T-helper 2 cell treated with Interferon-gamma antibody and Interleukin-4, amounts not matched to agents 100 ng/mL and 5 ng/mL, for 36 hours (primary cell): Measurements from ENCODE around the gene ACTA2. TPM values are rescaled to one million over a fixed set of nuclear protein-coding genes. Genes with fewer than 3 reads are reported as not detected.

Source experiments
- intact Hi-C: fragments of 100-400 bp; cut with micrococcal nuclease; formaldehyde crosslinking; loops from one replicate; pipeline ENCODE4 v1.15.1; 2023
- total RNA-seq: library from RNA; stranded (reverse); gene quantifications from 2 replicates; pipeline ENCODE4 v1.2.3, GENCODE V29; 2022

Gene ACTA2
- total RNA-seq, 1 donor from 2014 or later = 9.3 TPM

GRCh38 chr10:88926566-88927415 lies 25.8 kb downstream of the ACTA2 start:
- intact Hi-C loops = no loop called here

GRCh38 chr10:88923520-88923919 lies 29.1 kb downstream of the ACTA2 start:
- intact Hi-C loops = no loop called here

- intact Hi-C loops = no loop called here
These were observed 30.5 kb downstream of the ACTA2 start for GRCh38 chr10:88922041-88922440.

- intact Hi-C loops = no loop called here
These were observed 31.5 kb downstream of the ACTA2 start for GRCh38 chr10:88920986-88921593.

GRCh38 chr10:88920198-88920597 lies 32.4 kb downstream of the ACTA2 start:
- intact Hi-C loops = no loop called here

GRCh38 chr10:88919041-88919440 lies 33.5 kb downstream of the ACTA2 start:
- intact Hi-C loops = no loop called here

GRCh38 chr10:88918191-88918905 lies 34.2 kb downstream of the ACTA2 start:
- intact Hi-C loops = no loop called here

GRCh38 chr10:88916986-88917385 lies 35.6 kb downstream of the ACTA2 start:
- intact Hi-C loops = no loop called here

GRCh38 chr10:88916231-88916630 lies 36.3 kb downstream of the ACTA2 start:
- intact Hi-C loops = no loop called here

GRCh38 chr10:88915781-88916180 lies 36.8 kb downstream of the ACTA2 start:
- intact Hi-C loops = no loop called here

GRCh38 chr10:88913788-88914187 lies 38.8 kb downstream of the ACTA2 start:
- intact Hi-C loops = no loop called here

- intact Hi-C loops = no loop called here
These were observed 39.4 kb downstream of the ACTA2 start for GRCh38 chr10:88913127-88913526.

- intact Hi-C loops = no loop called here
These were observed 40.7 kb downstream of the ACTA2 start for GRCh38 chr10:88911851-88912250.

- intact Hi-C loops = no loop called here
These were observed 41.5 kb downstream of the ACTA2 start for GRCh38 chr10:88911116-88911515.

GRCh38 chr10:88908194-88908593 lies 44.4 kb downstream of the ACTA2 start:
- intact Hi-C loops = no loop called here

- intact Hi-C loops = no loop called here
These were observed 45.7 kb downstream of the ACTA2 start for GRCh38 chr10:88906921-88907320.

GRCh38 chr10:88903715-88904114 lies 48.9 kb downstream of the ACTA2 start:
- intact Hi-C loops = loop anchor here (2.0 kb wide), 1 partner anchor 53 kb away; the partner anchor contains the start of gene ANKRD22

- intact Hi-C loops = loop anchor here (2.0 kb wide), 1 partner anchor 51 kb away; the partner anchor contains the start of gene ANKRD22
These were observed 50.4 kb downstream of the ACTA2 start for GRCh38 chr10:88901984-88902789.

- intact Hi-C loops = no loop called here
These were observed 51.2 kb downstream of the ACTA2 start for GRCh38 chr10:88901206-88901983.

GRCh38 chr10:88899886-88900285 lies 52.7 kb downstream of the ACTA2 start:
- intact Hi-C loops = no loop called here
